ENCODE measurements around the gene TTLL8.

DNA sequence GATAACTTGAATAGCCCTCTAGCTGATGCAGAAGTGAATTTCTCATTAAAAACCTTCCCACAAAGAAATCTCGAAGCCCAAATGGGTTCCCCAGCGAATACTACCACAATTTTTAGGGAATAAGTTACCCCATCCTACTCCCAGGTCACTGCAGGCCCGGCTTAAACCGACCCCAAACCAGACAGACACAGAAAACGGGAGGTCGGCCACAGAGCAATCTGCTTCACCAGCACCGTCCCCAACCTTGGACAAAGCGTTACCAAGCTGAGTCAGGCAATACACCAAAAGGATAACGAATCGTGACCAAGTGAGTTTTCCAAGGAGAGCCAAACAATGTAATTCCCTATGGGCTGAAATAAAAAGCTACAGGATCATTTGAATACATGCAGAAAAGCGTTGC, 31.1 kb upstream of the TTLL8 start:
- no peak for TF ChIP-seq EZH2 (optimal IDR thresholded peaks at IDR 0.05; ENCODE audit: low read depth, low read length)
- TF ChIP-seq, protein P1, sequence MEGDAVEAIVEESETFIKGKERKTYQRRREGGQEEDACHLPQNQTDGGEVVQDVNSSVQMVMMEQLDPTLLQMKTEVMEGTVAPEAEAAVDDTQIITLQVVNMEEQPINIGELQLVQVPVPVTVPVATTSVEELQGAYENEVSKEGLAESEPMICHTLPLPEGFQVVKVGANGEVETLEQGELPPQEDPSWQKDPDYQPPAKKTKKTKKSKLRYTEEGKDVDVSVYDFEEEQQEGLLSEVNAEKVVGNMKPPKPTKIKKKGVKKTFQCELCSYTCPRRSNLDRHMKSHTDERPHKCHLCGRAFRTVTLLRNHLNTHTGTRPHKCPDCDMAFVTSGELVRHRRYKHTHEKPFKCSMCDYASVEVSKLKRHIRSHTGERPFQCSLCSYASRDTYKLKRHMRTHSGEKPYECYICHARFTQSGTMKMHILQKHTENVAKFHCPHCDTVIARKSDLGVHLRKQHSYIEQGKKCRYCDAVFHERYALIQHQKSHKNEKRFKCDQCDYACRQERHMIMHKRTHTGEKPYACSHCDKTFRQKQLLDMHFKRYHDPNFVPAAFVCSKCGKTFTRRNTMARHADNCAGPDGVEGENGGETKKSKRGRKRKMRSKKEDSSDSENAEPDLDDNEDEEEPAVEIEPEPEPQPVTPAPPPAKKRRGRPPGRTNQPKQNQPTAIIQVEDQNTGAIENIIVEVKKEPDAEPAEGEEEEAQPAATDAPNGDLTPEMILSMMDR (IDR thresholded peaks at IDR 0.05; ENCODE audit: low read length) = no peak
